ENCODE results near the gene TMCO1. TPM values are rescaled to one million over a fixed set of nuclear protein-coding genes. Genes with fewer than 3 reads are reported as not detected.
"Not testable (repeated sequence)": the region's sequence is repeated elsewhere in the genome, so short reads cannot be mapped to it uniquely, and the experiment has no call there.

Gene TMCO1
- total RNA-seq, 6 donors from 2014 or later: 10.5 to 82.4 (median 55.8) TPM

GRCh38 chr1:165683848-165684485 is 84.7 kb downstream of the TMCO1 start:
- no peak for DNase-seq
- WGBS, 2 donors: 0 to 83% methylated on average over 1 of the region's 1 CpG
- TF ChIP-seq POLR2A (IDR thresholded peaks at IDR 0.05) (no peak), POLR2AphosphoS5 (IDR thresholded peaks at IDR 0.05) (no peak), EP300 (IDR thresholded peaks at IDR 0.05) (no peak), CTCF (IDR thresholded peaks at IDR 0.05) (no peak)
- Histone ChIP-seq H3K27ac (no peak overlapping the region), H3K4me3 (no peak overlapping the region), H3K27me3 (no peaks in the 10 kb centered on the region), H3K9me3 (no peaks in the 10 kb centered on the region), H3K4me1 (peaks cover 0 to 15% (median 3%) of the 10 kb centered on the region in 4 donors), H3K36me3 (peaks cover 0 to 49% (median 15%) of the 10 kb centered on the region in 4 donors)
- ATAC-seq (ENCODE audit: low FRiP score in 2 of 2): no peak

- H3K27me3 ChIP-seq; ATAC-seq (ENCODE audit: low FRiP score in 2 of 2); DNase-seq; H3K27ac ChIP-seq; H3K9me3 ChIP-seq; H3K4me3 ChIP-seq: not testable (repeated sequence)
- Histone ChIP-seq H3K36me3 (peaks cover 5 to 71% (median 26%) of the 10 kb centered on the region in 4 donors), H3K4me1 (peaks cover 0 to 12% (median 0%) of the 10 kb centered on the region in 4 donors)
- 97 to 98% methylated on average over 4 of the region's 4 CpGs for WGBS, 2 donors
Observed at GRCh38 chr1:165680773-165681172, 87.9 kb downstream of the TMCO1 start.

- Histone ChIP-seq H3K4me3 (no peak overlapping the region), H3K9me3 (no peaks in the 10 kb centered on the region), H3K4me1 (peaks cover 0 to 12% (median 0%) of the 10 kb centered on the region in 4 donors), H3K27me3 (no peaks in the 10 kb centered on the region), H3K27ac (no peak overlapping the region), H3K36me3 (peaks cover 5 to 76% (median 26%) of the 10 kb centered on the region in 4 donors)
- ATAC-seq (ENCODE audit: low FRiP score in 2 of 2) (no peak), DNase-seq (no peak)
- no peak for TF ChIP-seq POLR2AphosphoS5 (IDR thresholded peaks at IDR 0.05)
- TF ChIP-seq POLR2A (IDR thresholded peaks at IDR 0.05): no peak
- no peak for TF ChIP-seq CTCF (IDR thresholded peaks at IDR 0.05)
- TF ChIP-seq EP300 (IDR thresholded peaks at IDR 0.05): no peak
- WGBS, 2 donors: 93 to 94% methylated on average over 2 of the region's 2 CpGs
Observed at GRCh38 chr1:165680303-165680702, 88.4 kb downstream of the TMCO1 start.

GRCh38 chr1:165679282-165680036 is 89.2 kb downstream of the TMCO1 start:
- no peaks in the 10 kb centered on the region for H3K27me3 ChIP-seq
- peaks cover 0 to 10% (median 0%) of the 10 kb centered on the region in 4 donors for H3K4me1 ChIP-seq
- H3K36me3 ChIP-seq: peaks cover 5 to 78% (median 28%) of the 10 kb centered on the region in 4 donors
- H3K9me3 ChIP-seq: no peaks in the 10 kb centered on the region
- no peak overlapping the region for H3K27ac ChIP-seq
- ATAC-seq (ENCODE audit: low FRiP score in 2 of 2): no peak
- 82 to 100% methylated on average over 1 of the region's 1 CpG for WGBS, 2 donors
- TF ChIP-seq EP300 (IDR thresholded peaks at IDR 0.05) (no peak), CTCF (IDR thresholded peaks at IDR 0.05) (no peak), POLR2A (IDR thresholded peaks at IDR 0.05) (no peak), POLR2AphosphoS5 (IDR thresholded peaks at IDR 0.05) (no peak)
- H3K4me3 ChIP-seq: no peak overlapping the region
- DNase-seq: no peak

- TF ChIP-seq EP300 (IDR thresholded peaks at IDR 0.05) (no peak), CTCF (IDR thresholded peaks at IDR 0.05) (no peak), POLR2A (IDR thresholded peaks at IDR 0.05) (no peak), POLR2AphosphoS5 (IDR thresholded peaks at IDR 0.05) (no peak)
- Histone ChIP-seq H3K27ac (no peak overlapping the region), H3K27me3 (no peaks in the 10 kb centered on the region), H3K9me3 (no peaks in the 10 kb centered on the region), H3K4me1 (peaks cover 0 to under 1% (median 0%) of the 10 kb centered on the region in 4 donors), H3K4me3 (no peak overlapping the region), H3K36me3 (peaks cover 5 to 78% (median 28%) of the 10 kb centered on the region in 4 donors)
- DNase-seq (no peak), ATAC-seq (ENCODE audit: low FRiP score in 2 of 2) (no peak)
- WGBS, 2 donors: 0 to 44% methylated on average over 2 of the region's 2 CpGs
Observed at GRCh38 chr1:165678509-165678908, 90.2 kb downstream of the TMCO1 start.

Data from upper lobe of left lung (tissue), 6 donors.